Transverse colon (tissue), 4 donors: Measurements from ENCODE around the gene MED27. TPM values are rescaled to one million over a fixed set of nuclear protein-coding genes. Genes with fewer than 3 reads are reported as not detected.

Experiments used
- DNase-seq: peaks from one replicate; pipeline ENCODE4 v3.0.0-alpha.2; 2019
- H3K27ac ChIP-seq, 4 donors: fragments of 200-600 bp; sonication (generic); 2 replicates each; pipeline ENCODE4 v1.5.1; 2016 to 2018; ENCODE audit warnings: inconsistent platforms in 4 of 4
- H3K27me3 ChIP-seq: fragments of 200-600 bp; sonication (generic); 2 replicates; pipeline ENCODE4 v1.5.1; 2017; ENCODE audit warnings: inconsistent platforms
- H3K36me3 ChIP-seq, 4 donors: fragments of 200-600 bp; sonication (generic); 2 replicates each; pipeline ENCODE4 v1.5.1; 2017 to 2019; ENCODE audit warnings: inconsistent platforms in 4 of 4
- H3K4me1 ChIP-seq, 4 donors: fragments of 200-600 bp; sonication (generic); 2 replicates each; pipeline ENCODE4 v1.5.1; 2017 to 2020; ENCODE audit warnings: inconsistent platforms in 4 of 4
- H3K4me3 ChIP-seq, 4 donors: fragments of 200-600 bp; sonication (generic); 1 replicate in 1 of 4; 2 replicates in 3 of 4; pipeline versions ENCODE4 v1.5.1 to v1.6.1; 2017 to 2019; ENCODE audit warnings: inconsistent platforms in 4 of 4
- H3K9me3 ChIP-seq, 2 donors: fragments of 200-600 bp; sonication (generic); 2 replicates each; pipeline ENCODE4 v1.5.1; 2017 to 2019; ENCODE audit warnings: inconsistent platforms in 2 of 2
- CTCF ChIP-seq, 5 experiments: fragments of 200-600 bp in 3 of 5; fragments of 450-650 bp in 2 of 5; sonication (generic) in 3 of 5; IDR thresholded peaks; 1 replicate in 2 of 5; 2 replicates in 3 of 5; pipeline ENCODE4 v1.5.1; 2016 to 2017; ENCODE audit warnings: antibody characterized with exemption in 5 of 5, inconsistent platforms in 3 of 5, mild to moderate bottlenecking in 2 of 5, moderate library complexity in 1 of 5
- EP300 ChIP-seq: sonication (generic); formaldehyde crosslinking; IDR thresholded peaks from one replicate; pipeline ENCODE4 v1.6.1; 2017; ENCODE audit warnings: antibody characterized with exemption, low read depth
- POLR2A ChIP-seq: fragments of 450-650 bp; IDR thresholded peaks from one replicate; pipeline ENCODE4 v1.6.1; 2016; ENCODE audit warnings: antibody characterized with exemption, mild to moderate bottlenecking, moderate library complexity
- POLR2AphosphoS5 ChIP-seq, 3 donors: sonication (generic); formaldehyde crosslinking; IDR thresholded peaks; one replicate each; pipeline ENCODE4 v1.6.1; 2016; ENCODE audit warnings: antibody characterized with exemption in 3 of 3
- WGBS, 2 donors: methylation state at CpG; one replicate each; pipeline ENCODE4 v1.1.5; 2018; ENCODE audit warnings: low coverage in 1 of 2; 5-methylcytosine and 5-hydroxymethylcytosine counted together
- in situ Hi-C, 4 donors: fragments of 200-750 bp; cut with MboI; loops; one replicate each; pipeline versions ENCODE4 v1.15.0 to v1.15.1; 2017; ENCODE audit warnings: low sequenced_read_pairs in 3 of 4, low pct_ligation_motif_present in 1 of 4, low pct_unique_long_range_greater_than_20kb in 1 of 4
- intact Hi-C: fragments of 100-400 bp; cut with DNase I; formaldehyde crosslinking; loops from one replicate; pipeline ENCODE4 v1.15.1; 2023; ENCODE audit warnings: low total_unique reads
- total RNA-seq, 4 donors: library from RNA; depleted of rRNA; stranded (reverse); fragments of >200 nt; gene quantifications; one replicate each; pipeline ENCODE4 v1.1.0, GENCODE V29; 2016

Gene MED27
- total RNA-seq, 4 donors from 2014 or later, result 2.6 to 12.6 (median 7.1) TPM

GRCh38 chr9:131833906-131834305 is 245.8 kb downstream of the MED27 start:
- no peak for DNase-seq
- in situ Hi-C loops (no loop called here), intact Hi-C loops (no loop called here)
- no peaks in the 10 kb centered on the region for H3K4me1 ChIP-seq
- peaks cover 10% of the 10 kb centered on the region for H3K27me3 ChIP-seq
- no peak overlapping the region for H3K4me3 ChIP-seq
- 93% methylated on average over 2 of the region's 2 CpGs; no CpG with 5 or more reads in 1 of the 2 donors for WGBS, 2 donors
- no peak overlapping the region for H3K27ac ChIP-seq
- peaks cover 0 to 7% of the 10 kb centered on the region in 2 donors for H3K9me3 ChIP-seq
- TF ChIP-seq POLR2AphosphoS5 (IDR thresholded peaks at IDR 0.05), result no peak
- TF ChIP-seq POLR2A, result no peak
- no peak for TF ChIP-seq EP300
- no peak for TF ChIP-seq CTCF (IDR thresholded peaks at IDR 0.05)
- H3K36me3 ChIP-seq, result no peaks in the 10 kb centered on the region

- peaks cover 5% of the 10 kb centered on the region for H3K27me3 ChIP-seq
- no peak for DNase-seq
- H3K4me1 ChIP-seq, result no peaks in the 10 kb centered on the region
- H3K27ac ChIP-seq, result no peak overlapping the region
- no peak overlapping the region for H3K4me3 ChIP-seq
- TF ChIP-seq POLR2AphosphoS5 (IDR thresholded peaks at IDR 0.05) (no peak), POLR2A (no peak), CTCF (IDR thresholded peaks at IDR 0.05) (no peak), EP300 (no peak)
- intact Hi-C loops (no loop called here), in situ Hi-C loops (no loop called here)
- peaks cover 0 to 7% of the 10 kb centered on the region in 2 donors for H3K9me3 ChIP-seq
- 80% methylated on average over 4 of the region's 4 CpGs; no CpG with 5 or more reads in 1 of the 2 donors for WGBS, 2 donors
- H3K36me3 ChIP-seq, result no peaks in the 10 kb centered on the region
Observed at GRCh38 chr9:131833083-131833482, 246.6 kb downstream of the MED27 start.

- Histone ChIP-seq H3K27me3 (peaks cover 5% of the 10 kb centered on the region), H3K27ac (no peak overlapping the region), H3K9me3 (peaks cover 0 to 7% of the 10 kb centered on the region in 2 donors), H3K4me3 (no peak overlapping the region), H3K4me1 (no peaks in the 10 kb centered on the region), H3K36me3 (no peaks in the 10 kb centered on the region)
- no peak for DNase-seq
- WGBS, 2 donors, result 85% methylated on average over 24 of the region's 24 CpGs; no CpG with 5 or more reads in 1 of the 2 donors
- TF ChIP-seq EP300, result no peak
- no peak for TF ChIP-seq CTCF (IDR thresholded peaks at IDR 0.05)
- no peak for TF ChIP-seq POLR2AphosphoS5 (IDR thresholded peaks at IDR 0.05)
- TF ChIP-seq POLR2A, result no peak
- in situ Hi-C loops, result no loop called here
- intact Hi-C loops, result no loop called here
Observed at GRCh38 chr9:131831380-131832165, 248.1 kb downstream of the MED27 start.

- Histone ChIP-seq H3K27ac (no peak overlapping the region), H3K27me3 (peaks cover 11% of the 10 kb centered on the region), H3K4me1 (no peaks in the 10 kb centered on the region), H3K36me3 (no peaks in the 10 kb centered on the region), H3K4me3 (no peak overlapping the region), H3K9me3 (no peaks in the 10 kb centered on the region)
- DNase-seq, result no peak
- intact Hi-C loops (no loop called here), in situ Hi-C loops (no loop called here)
- WGBS, 2 donors, result 84% methylated on average over 21 of the region's 21 CpGs; no CpG with 5 or more reads in 1 of the 2 donors
- TF ChIP-seq EP300 (no peak), POLR2A (no peak), POLR2AphosphoS5 (IDR thresholded peaks at IDR 0.05) (no peak), CTCF (IDR thresholded peaks at IDR 0.05) (no peak)
Observed at GRCh38 chr9:131827821-131828369, 251.8 kb downstream of the MED27 start.
